SH-SY5Y (cell line): ENCODE data around the gene COL10A1.

Experiments
- GATA2 ChIP-seq: IDR thresholded peaks from 2 replicates; pipeline ENCODE4 v1.6.1; 2011; ENCODE audit warnings: mild to moderate bottlenecking, low read depth, low read length
- GATA3 ChIP-seq: IDR thresholded peaks from 2 replicates; pipeline ENCODE4 v1.6.1; 2011; ENCODE audit warnings: low read depth, mild to moderate bottlenecking, low read length, moderate library complexity

DNA sequence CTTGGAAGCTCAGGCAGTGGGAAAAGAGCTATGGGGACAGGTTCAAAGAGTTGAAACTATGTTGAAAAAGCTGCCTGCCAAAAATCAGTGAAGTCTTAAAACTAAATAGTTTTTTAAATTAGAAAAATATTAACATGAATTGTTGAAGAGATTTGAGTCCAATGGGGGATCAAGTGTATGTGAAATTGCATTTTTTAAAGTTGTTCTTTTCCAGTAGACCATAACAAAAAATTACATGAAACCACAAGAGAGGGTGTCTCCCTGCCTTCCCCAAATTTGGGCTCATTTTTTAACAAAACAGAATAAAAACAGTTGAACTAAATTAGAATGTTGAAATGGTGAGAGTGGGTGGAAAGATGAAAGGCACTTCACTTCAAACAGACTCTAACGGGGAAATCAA lies 31.5 kb upstream of the COL10A1 start:
- TF ChIP-seq GATA2: no peak
- TF ChIP-seq GATA3: no peak
